Activated CD8-positive, alpha-beta memory T cell treated with anti-CD3 and anti-CD28 coated beads, Interleukin-2, amount 10 ng/mL, durations not matched to agents 7 days and 5 days (primary cell): ENCODE measurements around the gene ADGRV1. TPM values are rescaled to one million over a fixed set of nuclear protein-coding genes. Genes with fewer than 3 reads are reported as not detected.
"Not testable (repeated sequence)": the region's sequence is repeated elsewhere in the genome, so short reads cannot be mapped to it uniquely, and the experiment has no call there.

ENCODE experiments used
- ATAC-seq: fragments of 150-1000 bp; cut with Tn5 transposase; one replicate; pipeline ENCODE4 v1.10.0; 2021; ENCODE audit warnings: moderate library complexity
- CTCF ChIA-PET: fragments of 350-600 bp; sonication (Branson Sonifier 250); formaldehyde crosslinking; loops from one replicate; lab custom pipeline; 2021; ENCODE audit warnings: antibody characterized with exemption; lab: Charles Lee
- DNase-seq: peaks from one replicate; pipeline ENCODE4 v3.0.0-alpha.2; 2020
- H3K27ac Mint-ChIP-seq: one replicate; pipeline ENCODE4 v1.8.0; 2021; ENCODE audit warnings: mild to moderate bottlenecking, mixed read lengths
- H3K27me3 Mint-ChIP-seq: one replicate; pipeline ENCODE4 v1.8.0; 2021; ENCODE audit warnings: mixed read lengths
- H3K36me3 Mint-ChIP-seq: one replicate; pipeline ENCODE4 v1.8.0; 2021; ENCODE audit warnings: mild to moderate bottlenecking, mixed read lengths
- H3K4me1 Mint-ChIP-seq: one replicate; pipeline ENCODE4 v1.8.0; 2021; ENCODE audit warnings: mixed read lengths
- H3K4me3 Mint-ChIP-seq: one replicate; pipeline ENCODE4 v1.8.0; 2021; ENCODE audit warnings: mild to moderate bottlenecking, moderate library complexity, mixed read lengths
- H3K9me3 Mint-ChIP-seq: one replicate; pipeline ENCODE4 v1.8.0; 2022; ENCODE audit warnings: low read depth, mixed read lengths
- total RNA-seq, 2 experiments: library from RNA; stranded (reverse); gene quantifications; one replicate each; pipeline ENCODE4 v1.2.3, GENCODE V29; 2021

The ADGRV1 gene
- total RNA-seq, 2 experiments from 2014 or later = 0.18 TPM; not detected in 1

DNA sequence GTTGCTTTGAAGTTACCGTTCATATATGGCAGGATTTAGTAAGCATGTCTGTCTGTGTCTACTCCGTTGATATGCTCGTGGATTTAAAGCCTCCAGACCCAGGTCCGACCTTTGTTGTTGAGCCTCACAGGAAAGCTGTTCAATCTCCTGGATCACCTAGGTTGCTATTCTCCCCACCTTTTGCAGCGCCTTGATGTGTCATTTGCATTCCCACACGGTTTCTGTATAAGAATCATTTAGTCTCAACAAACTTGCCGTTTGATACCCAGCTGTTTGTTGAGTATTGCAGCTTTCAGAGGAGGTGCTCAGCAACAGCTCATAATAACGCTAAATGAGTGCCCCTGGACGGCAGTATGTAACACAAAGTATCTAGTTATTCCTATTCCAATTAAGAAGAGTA, 1.2 kb upstream of the ADGRV1 start:
- H3K27me3 Mint-ChIP-seq = peaks cover 82% of the 10 kb centered on the region
- H3K36me3 Mint-ChIP-seq = no peaks in the 10 kb centered on the region
- H3K27ac Mint-ChIP-seq = no peak overlapping the region
- DNase-seq (no peak), ATAC-seq (no peak)
- no peaks in the 10 kb centered on the region for H3K9me3 Mint-ChIP-seq
- CTCF ChIA-PET = interaction anchor here (1.3 kb wide), 1 partner anchor 27 kb away, joined by 4 read pairs; no protein-coding TSS in a partner anchor
- no peak overlapping the region for H3K4me3 Mint-ChIP-seq
- peaks cover 12% of the 10 kb centered on the region for H3K4me1 Mint-ChIP-seq

GRCh38 chr5:90557871-90558270, 726 bp upstream of the ADGRV1 start:
- no peaks in the 10 kb centered on the region for H3K36me3 Mint-ChIP-seq
- peak overlapping the region; percentile 54 for H3K4me3 Mint-ChIP-seq

GRCh38 chr5:90560771-90561170, 2.2 kb downstream of the ADGRV1 start:
- peaks cover 61% of the 10 kb centered on the region for H3K27me3 Mint-ChIP-seq
- CTCF ChIA-PET = no interaction called here
- DNase-seq = no peak
- H3K4me1 Mint-ChIP-seq = peaks cover 12% of the 10 kb centered on the region
- no peak overlapping the region for H3K4me3 Mint-ChIP-seq
- H3K36me3 Mint-ChIP-seq = no peaks in the 10 kb centered on the region
- no peak for ATAC-seq
- no peak overlapping the region for H3K27ac Mint-ChIP-seq
- H3K9me3 Mint-ChIP-seq = no peaks in the 10 kb centered on the region

More at GRCh38 chr5:90557871-90558270, 726 bp upstream of the ADGRV1 start:
- Mint-ChIP-seq H3K4me1 (peaks cover 12% of the 10 kb centered on the region), H3K9me3 (no peaks in the 10 kb centered on the region), H3K27me3 (peaks cover 79% of the 10 kb centered on the region), H3K27ac (no peak overlapping the region)
- no peak for ATAC-seq
- DNase-seq = no peak
- CTCF ChIA-PET = interaction anchor here (1.3 kb wide), 1 partner anchor 28 kb away, joined by 4 read pairs; no protein-coding TSS in a partner anchor

GRCh38 chr5:90561766-90562165, 3.2 kb downstream of the ADGRV1 start:
- H3K4me3 Mint-ChIP-seq = no peak overlapping the region
- H3K27ac Mint-ChIP-seq = no peak overlapping the region
- H3K27me3 Mint-ChIP-seq = peaks cover 51% of the 10 kb centered on the region
- CTCF ChIA-PET = no interaction called here
- DNase-seq (no peak), ATAC-seq (no peak)
- H3K9me3 Mint-ChIP-seq = no peaks in the 10 kb centered on the region
- peaks cover 12% of the 10 kb centered on the region for H3K4me1 Mint-ChIP-seq
- H3K36me3 Mint-ChIP-seq = no peaks in the 10 kb centered on the region

GRCh38 chr5:90562341-90562740, 3.7 kb downstream of the ADGRV1 start:
- H3K9me3 Mint-ChIP-seq = no peaks in the 10 kb centered on the region
- ATAC-seq = no peak
- no peaks in the 10 kb centered on the region for H3K36me3 Mint-ChIP-seq
- no peak for DNase-seq
- H3K4me3 Mint-ChIP-seq = no peak overlapping the region
- H3K27me3 Mint-ChIP-seq = peaks cover 45% of the 10 kb centered on the region
- peaks cover 12% of the 10 kb centered on the region for H3K4me1 Mint-ChIP-seq
- H3K27ac Mint-ChIP-seq = no peak overlapping the region
- CTCF ChIA-PET = no interaction called here

DNA sequence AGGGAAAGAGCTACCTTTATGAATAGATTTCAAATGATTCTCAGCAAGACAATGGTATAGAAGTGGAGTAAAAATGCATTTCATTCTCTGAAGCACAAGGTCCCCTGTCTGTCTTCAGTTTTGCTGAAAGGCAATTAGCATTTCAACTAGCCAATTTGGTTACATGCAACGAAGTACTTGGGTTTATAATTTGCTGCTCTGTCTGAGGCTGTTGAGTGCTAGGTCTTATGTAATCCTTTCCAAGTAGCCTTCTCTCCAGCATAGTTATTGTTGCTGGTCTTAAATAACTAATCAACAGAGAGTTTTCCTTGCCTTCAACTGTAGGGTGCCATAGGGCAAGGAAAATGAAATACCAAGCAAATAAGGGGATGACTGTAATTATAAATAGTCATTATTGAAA, 4.5 kb downstream of the ADGRV1 start:
- H3K4me1 Mint-ChIP-seq = peaks cover 9% of the 10 kb centered on the region
- CTCF ChIA-PET = no interaction called here
- H3K27me3 Mint-ChIP-seq = peaks cover 40% of the 10 kb centered on the region
- no peak overlapping the region for H3K27ac Mint-ChIP-seq
- no peak overlapping the region for H3K4me3 Mint-ChIP-seq
- ATAC-seq (no peak), DNase-seq (no peak)
- no peaks in the 10 kb centered on the region for H3K9me3 Mint-ChIP-seq
- no peaks in the 10 kb centered on the region for H3K36me3 Mint-ChIP-seq

DNA sequence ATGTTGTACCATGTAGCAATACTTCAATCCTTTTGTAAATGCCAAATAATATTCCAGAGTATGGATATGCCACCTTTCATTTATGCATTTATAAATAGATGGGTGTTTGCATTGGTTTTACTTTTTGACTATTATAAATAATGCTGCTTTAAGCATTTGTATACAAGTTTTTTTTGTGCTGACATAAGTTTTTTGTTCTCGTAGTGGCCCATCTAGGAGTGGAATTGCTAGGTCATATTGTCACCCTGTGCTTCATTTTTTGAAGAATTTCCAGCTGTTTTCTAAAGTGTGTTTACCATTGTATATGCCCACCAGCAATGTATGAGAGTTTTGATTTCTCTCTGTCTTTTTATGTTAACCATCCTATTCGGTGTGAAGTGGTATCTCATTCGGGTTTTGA, 6.9 kb downstream of the ADGRV1 start:
- peaks cover 28% of the 10 kb centered on the region for H3K27me3 Mint-ChIP-seq
- no peak overlapping the region for H3K27ac Mint-ChIP-seq
- no peaks in the 10 kb centered on the region for H3K4me1 Mint-ChIP-seq
- no peaks in the 10 kb centered on the region for H3K9me3 Mint-ChIP-seq
- CTCF ChIA-PET = no interaction called here
- H3K36me3 Mint-ChIP-seq = no peaks in the 10 kb centered on the region
- ATAC-seq (no peak), DNase-seq (no peak)
- H3K4me3 Mint-ChIP-seq = no peak overlapping the region

DNA sequence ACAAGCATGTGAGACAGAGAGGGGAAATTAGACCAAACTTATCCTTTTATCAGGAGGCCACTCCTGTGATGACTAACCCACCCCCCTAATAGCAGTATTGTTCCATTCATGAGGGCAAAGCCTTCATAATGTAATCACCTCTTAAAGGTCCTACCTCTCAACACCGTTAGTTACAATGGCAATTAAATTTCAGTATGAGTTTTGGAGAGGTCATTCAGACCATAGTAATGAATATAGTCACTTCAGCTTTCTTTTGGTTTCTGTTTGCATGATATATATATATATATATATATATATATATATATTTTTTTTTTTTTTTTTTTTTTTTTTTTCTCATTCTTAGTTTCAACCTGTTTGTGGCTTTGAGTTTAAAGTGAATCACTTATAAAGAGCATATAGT, 10.5 kb downstream of the ADGRV1 start:
- no peaks in the 10 kb centered on the region for H3K36me3 Mint-ChIP-seq
- ATAC-seq (no peak), DNase-seq (no peak)
- no peaks in the 10 kb centered on the region for H3K4me1 Mint-ChIP-seq
- no peak overlapping the region for H3K27ac Mint-ChIP-seq
- H3K27me3 Mint-ChIP-seq = peaks cover 25% of the 10 kb centered on the region
- H3K9me3 Mint-ChIP-seq = no peaks in the 10 kb centered on the region
- CTCF ChIA-PET = no interaction called here
- H3K4me3 Mint-ChIP-seq = no peak overlapping the region

DNA sequence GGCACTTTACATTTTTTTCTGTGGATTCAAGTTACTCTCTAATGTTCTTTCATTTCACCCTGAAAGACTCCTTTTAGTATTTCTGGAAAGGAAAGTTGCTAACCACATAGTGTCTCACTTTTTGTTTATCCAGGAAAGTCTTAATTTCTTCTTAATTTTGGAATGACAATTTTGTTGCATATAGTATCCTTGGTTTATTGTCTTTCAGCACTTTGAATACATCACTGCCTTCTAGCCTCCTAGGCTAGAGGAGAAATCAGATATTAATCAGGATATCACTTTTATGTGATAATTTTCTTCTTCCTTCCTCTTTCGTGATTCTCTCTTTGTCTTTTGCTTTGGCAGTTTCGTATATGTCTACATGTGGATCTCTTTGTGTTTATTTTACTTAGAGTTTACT, 11.4 kb downstream of the ADGRV1 start:
- Mint-ChIP-seq H3K9me3 (no peaks in the 10 kb centered on the region), H3K4me3 (no peak overlapping the region), H3K27ac (no peak overlapping the region), H3K36me3 (no peaks in the 10 kb centered on the region), H3K27me3 (peaks cover 28% of the 10 kb centered on the region), H3K4me1 (no peaks in the 10 kb centered on the region)
- no peak for DNase-seq
- CTCF ChIA-PET = no interaction called here
- no peak for ATAC-seq

DNA sequence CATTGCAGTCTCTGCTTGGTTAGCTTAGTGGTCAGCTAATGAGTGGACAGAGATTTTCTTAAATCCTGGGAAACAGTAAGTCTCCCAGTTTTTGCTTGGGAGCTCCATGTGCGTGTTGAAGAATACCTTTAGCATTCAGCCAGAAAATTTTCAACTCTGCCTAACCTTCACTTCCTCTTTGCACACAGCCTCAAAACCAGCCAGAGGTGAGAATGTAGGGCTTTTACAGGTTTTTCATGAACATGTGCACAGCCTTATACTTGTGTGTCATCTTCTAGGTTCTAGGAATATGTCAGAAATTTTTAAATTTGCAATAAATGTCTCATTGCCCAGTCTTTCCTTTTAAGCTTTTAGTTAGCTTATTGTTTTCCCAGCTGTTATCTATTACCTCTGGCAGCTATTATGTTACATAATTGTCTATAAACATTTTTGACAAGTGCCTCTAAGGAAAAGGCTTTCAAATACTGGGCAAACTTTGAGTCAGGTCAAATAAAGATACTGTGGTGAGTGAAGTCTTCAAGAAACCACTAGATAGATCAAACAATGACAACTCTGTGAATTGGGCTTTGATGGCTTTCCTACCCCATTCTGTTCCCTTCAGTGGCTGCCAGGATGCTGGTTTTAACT, 12.7 kb downstream of the ADGRV1 start:
- Mint-ChIP-seq H3K9me3 (no peaks in the 10 kb centered on the region), H3K4me3 (no peak overlapping the region), H3K36me3 (no peaks in the 10 kb centered on the region), H3K27me3 (peaks cover 26% of the 10 kb centered on the region), H3K27ac (no peak overlapping the region), H3K4me1 (no peaks in the 10 kb centered on the region)
- DNase-seq (no peak), ATAC-seq (no peak)
- CTCF ChIA-PET = no interaction called here

DNA sequence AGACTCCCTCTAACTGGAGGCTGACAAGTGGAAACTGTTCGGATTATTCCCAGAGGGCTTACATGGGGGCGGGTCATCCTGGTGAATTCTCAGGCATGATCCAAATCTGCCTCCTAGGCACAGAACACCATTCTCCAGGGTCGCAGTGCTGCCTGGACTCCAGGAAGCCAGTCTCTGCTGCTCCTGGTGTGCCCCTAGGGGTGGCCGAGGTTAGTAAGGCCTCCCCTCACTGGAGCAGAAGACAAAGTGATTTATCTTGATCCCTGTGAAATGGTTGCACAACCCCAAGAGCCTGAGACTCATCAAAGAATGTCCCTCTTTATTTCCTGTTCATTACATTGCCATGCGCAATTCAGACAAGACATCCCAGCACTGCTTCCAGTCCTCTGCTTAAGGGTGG, 17.1 kb downstream of the ADGRV1 start:
- H3K4me1 Mint-ChIP-seq = no peaks in the 10 kb centered on the region
- peaks cover 17% of the 10 kb centered on the region for H3K27me3 Mint-ChIP-seq
- no peak overlapping the region for H3K27ac Mint-ChIP-seq
- H3K9me3 Mint-ChIP-seq = no peaks in the 10 kb centered on the region
- H3K36me3 Mint-ChIP-seq = no peaks in the 10 kb centered on the region
- CTCF ChIA-PET = no interaction called here
- DNase-seq = no peak
- no peak for ATAC-seq
- no peak overlapping the region for H3K4me3 Mint-ChIP-seq

- ATAC-seq = not testable (repeated sequence)
Measured at GRCh38 chr5:90576566-90576965, 18.0 kb downstream of the ADGRV1 start.

DNA sequence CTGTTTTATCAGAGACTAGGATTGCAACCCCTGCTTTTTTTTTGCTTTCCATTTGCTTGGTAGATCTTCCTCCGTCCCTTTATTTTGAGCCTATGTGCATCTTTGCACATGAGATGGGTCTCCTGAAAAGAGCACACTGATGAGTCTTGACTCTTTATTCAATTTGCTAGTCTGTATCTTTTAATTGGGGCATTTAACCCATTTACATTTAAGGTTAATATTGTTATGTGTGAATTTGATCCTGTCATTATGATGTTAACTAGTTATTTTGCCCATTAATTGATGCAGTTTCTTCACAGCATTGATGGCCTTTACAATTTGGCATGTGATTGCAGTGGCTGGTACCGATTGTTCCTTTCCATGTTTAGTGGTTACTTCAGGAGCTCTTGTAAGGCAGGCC, 21.3 kb downstream of the ADGRV1 start:
- H3K4me3 Mint-ChIP-seq, ATAC-seq, H3K27ac Mint-ChIP-seq: not testable (repeated sequence)

More at GRCh38 chr5:90576566-90576965, 18.0 kb downstream of the ADGRV1 start:
- CTCF ChIA-PET, H3K4me1 Mint-ChIP-seq, H3K9me3 Mint-ChIP-seq, H3K4me3 Mint-ChIP-seq, DNase-seq, H3K36me3 Mint-ChIP-seq, H3K27ac Mint-ChIP-seq: not testable (repeated sequence)
- H3K27me3 Mint-ChIP-seq = peaks cover 14% of the 10 kb centered on the region

DNA sequence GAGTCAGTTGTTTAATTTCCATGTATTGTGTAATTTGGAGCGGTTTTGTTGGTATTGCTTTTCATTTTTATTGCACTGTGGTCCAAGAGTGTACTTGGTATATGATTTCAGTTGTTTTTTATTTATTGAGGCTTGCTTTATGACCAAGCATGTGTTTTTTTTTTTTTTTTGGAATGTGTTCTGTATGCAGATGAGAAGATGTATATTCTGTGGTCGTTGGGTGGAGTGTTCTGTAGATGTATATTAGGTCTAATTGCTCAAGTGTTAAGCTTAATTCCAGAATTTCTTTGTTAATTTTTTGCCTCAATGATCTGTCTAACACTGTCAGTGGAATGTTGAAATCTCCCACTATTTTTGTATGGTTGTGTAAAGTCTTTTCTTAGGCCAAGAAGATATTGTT, 23.4 kb downstream of the ADGRV1 start:
- H3K9me3 Mint-ChIP-seq = no peaks in the 10 kb centered on the region
- H3K27ac Mint-ChIP-seq = no peak overlapping the region
- ATAC-seq (no peak), DNase-seq (no peak)
- CTCF ChIA-PET = no interaction called here
- H3K36me3 Mint-ChIP-seq = no peaks in the 10 kb centered on the region
- H3K4me3 Mint-ChIP-seq = no peak overlapping the region
- H3K4me1 Mint-ChIP-seq = peaks cover 7% of the 10 kb centered on the region
- H3K27me3 Mint-ChIP-seq = peaks cover 8% of the 10 kb centered on the region

More for the DNA sequence above, 21.3 kb downstream of the ADGRV1 start:
- H3K4me1 Mint-ChIP-seq, H3K9me3 Mint-ChIP-seq, H3K36me3 Mint-ChIP-seq, H3K27me3 Mint-ChIP-seq, DNase-seq, CTCF ChIA-PET: not testable (repeated sequence)
